Endothelial cell of umbilical vein (primary cell): ENCODE results near the gene TOR1AIP1. TPM values are rescaled to one million over a fixed set of nuclear protein-coding genes. Genes with fewer than 3 reads are reported as not detected.

ENCODE experiments used
- BruUV-seq: library from RNA; stranded (reverse); fragments of 400-500 nt; replicated peaks from 2 replicates; lab custom pipeline; 2021; lab: Mats Ljungman, UMichigan
- CTCF ChIA-PET: fragments of 300-600, 350-600 bp; sonication (Branson Sonifier 250); formaldehyde crosslinking; loops from one replicate; lab custom pipeline; 2021; ENCODE audit warnings: antibody characterized with exemption, inconsistent platforms; lab: Charles Lee
- POLR2A ChIA-PET: fragments of 300-600, 350-600 bp; sonication (Branson Sonifier 250); formaldehyde crosslinking; loops from one replicate; lab custom pipeline; 2021; ENCODE audit warnings: antibody characterized with exemption, inconsistent platforms; lab: Charles Lee
- DNase-seq: peaks from one replicate; pipeline ENCODE4 v3.0.0-alpha.2; 2011; ENCODE audit warnings: low read depth, low spot score
- FAIRE-seq: peaks from 2 replicates; lab custom pipeline; 2011; peaks lifted over from hg19 to GRCh38; lab: Jason Lieb, UNC
- H2AFZ ChIP-seq: 2 replicates; pipeline ENCODE4 v1.6.0; 2012; ENCODE audit warnings: low read depth, low read length, control low read depth, inconsistent platforms
- H3K27ac ChIP-seq: 2 replicates; pipeline ENCODE4 v1.5.1; 2011; ENCODE audit warnings: low read depth, mild to moderate bottlenecking, control low read depth, low read length, moderate library complexity; ENCODE audit not compliant: insufficient read depth
- H3K27me3 ChIP-seq, 2 experiments: 2 replicates each; pipeline versions ENCODE4 v1.6.0 to v1.6.1; 2011; ENCODE audit warnings: low read length in 2 of 2, mixed read lengths in 1 of 2; ENCODE audit not compliant: control insufficient read depth in 2 of 2, insufficient read depth in 2 of 2
- H3K36me3 ChIP-seq, 2 experiments: 2 replicates in 1 of 2; 3 replicates in 1 of 2; pipeline ENCODE4 v1.5.1; 2011; ENCODE audit warnings: low read length in 2 of 2, mild to moderate bottlenecking in 1 of 2, moderate library complexity in 1 of 2; ENCODE audit not compliant: control insufficient read depth in 2 of 2, insufficient read depth in 2 of 2; ENCODE audit errors: extremely low read depth in 1 of 2
- H3K4me1 ChIP-seq: 3 replicates; pipeline ENCODE4 v1.5.1; 2011; ENCODE audit warnings: mild to moderate bottlenecking, low read length; ENCODE audit not compliant: control insufficient read depth, insufficient read depth; ENCODE audit errors: extremely low read depth
- H3K4me2 ChIP-seq: 2 replicates; pipeline ENCODE4 v1.6.1; 2011; ENCODE audit warnings: low read length, control low read depth, mixed read lengths; ENCODE audit not compliant: insufficient read depth
- H3K4me3 ChIP-seq, 3 experiments: fragments of 200-600 bp in 1 of 3; sonication (generic), shearing (Covaris generic) in 1 of 3; replicated peaks in 1 of 3; 2 replicates each; pipeline ENCODE4 v1.5.1; 2011 to 2016; ENCODE audit warnings: control low read depth in 3 of 3, low read length in 3 of 3, mild to moderate bottlenecking in 2 of 3, inconsistent platforms in 1 of 3, low read depth in 1 of 3, moderate library complexity in 1 of 3; ENCODE audit not compliant: insufficient read depth in 1 of 3
- H3K79me2 ChIP-seq: 2 replicates; pipeline ENCODE4 v1.6.0; 2012; ENCODE audit warnings: low read length, inconsistent platforms; ENCODE audit not compliant: control insufficient read depth, insufficient read depth
- H3K9ac ChIP-seq: replicated peaks from 2 replicates; pipeline ENCODE3; 2011; ENCODE audit warnings: low read length, control low read depth; ENCODE audit not compliant: insufficient read depth; ENCODE audit errors: extremely low read depth
- H3K9me1 ChIP-seq: replicated peaks from 3 replicates; pipeline ENCODE4 v1.6.0; 2011; ENCODE audit warnings: mild to moderate bottlenecking, low read length; ENCODE audit not compliant: control insufficient read depth, insufficient read depth; ENCODE audit errors: extremely low read depth
- H3K9me3 ChIP-seq: replicated peaks from 2 replicates; pipeline ENCODE4 v1.5.1; 2012; ENCODE audit warnings: low read length, inconsistent platforms; ENCODE audit not compliant: control insufficient read depth, insufficient read depth
- H4K20me1 ChIP-seq: replicated peaks from 2 replicates; pipeline ENCODE3; 2011; ENCODE audit warnings: mild to moderate bottlenecking, low read length; ENCODE audit not compliant: control insufficient read depth, insufficient read depth; ENCODE audit errors: extremely low read depth
- EZH2 ChIP-seq: IDR thresholded peaks from 2 replicates; pipeline ENCODE4 v1.6.1; 2012; ENCODE audit warnings: borderline replicate concordance, low read depth, mild to moderate bottlenecking, moderate library complexity, low read length, inconsistent platforms; ENCODE audit not compliant: severe bottlenecking
- FOS ChIP-seq: IDR thresholded peaks from 2 replicates; pipeline ENCODE4 v1.6.1; 2011; ENCODE audit warnings: mild to moderate bottlenecking, low read length, moderate library complexity, borderline replicate concordance; ENCODE audit not compliant: insufficient read depth
- GATA2 ChIP-seq: IDR thresholded peaks from 2 replicates; pipeline ENCODE4 v1.7.0; 2011; ENCODE audit warnings: low read depth, mild to moderate bottlenecking, moderate library complexity, mixed read lengths, low read length; ENCODE audit not compliant: insufficient read length, insufficient read depth
- JUN ChIP-seq: IDR thresholded peaks from 2 replicates; pipeline ENCODE4 v1.6.1; 2011; ENCODE audit warnings: borderline replicate concordance, low read depth; ENCODE audit not compliant: insufficient read length, insufficient read depth
- MYC ChIP-seq: IDR thresholded peaks from one replicate; pipeline ENCODE4 v1.6.1; 2011; ENCODE audit warnings: mild to moderate bottlenecking, low read depth, low read length
- dilution Hi-C: fragments of 300-500 bp; cut with MboI; formaldehyde crosslinking; loops from one replicate; pipeline ENCODE4 v1.15.0; 2019; ENCODE audit warnings: low sequenced_read_pairs; ENCODE audit not compliant: extremely low pct_ligation_motif_present
- intact Hi-C: fragments of 100-400 bp; cut with micrococcal nuclease; formaldehyde crosslinking; loops from one replicate; pipeline ENCODE4 v1.10.0; 2022
- polyA plus RNA-seq, 4 experiments: library from polyadenylated mRNA; depleted of rRNA in 3 of 4; stranded (reverse) in 3 of 4; unstranded in 1 of 4; fragments of >200 nt; gene quantifications; 2 replicates each; pipeline versions ENCODE4 v1.2.1 to v1.2.3, GENCODE V29; 2011 to 2012; ENCODE audit warnings: missing spikeins in 1 of 4
- total RNA-seq: library from RNA; stranded (reverse); gene quantifications from 2 replicates; pipeline ENCODE4 v1.2.3, GENCODE V29; 2021
- TF ChIP-seq, protein P1 (sequence below): IDR thresholded peaks from 2 replicates; pipeline ENCODE4 v1.6.1; 2011; ENCODE audit not compliant: insufficient read depth, insufficient read length
- TF ChIP-seq, protein P2 (sequence below), 2 donors: IDR thresholded peaks; 1 replicate in 1 of 2; 2 replicates in 1 of 2; pipeline ENCODE4 v1.5.1; 2011; ENCODE audit warnings: low read length in 2 of 2, mild to moderate bottlenecking in 2 of 2, moderate library complexity in 2 of 2, control low read depth in 1 of 2, inconsistent platforms in 1 of 2, low read depth in 1 of 2; ENCODE audit not compliant: insufficient read depth in 1 of 2; ENCODE audit errors: extremely low read depth in 1 of 2

TOR1AIP1 gene
- total and polyA plus RNA-seq, 2 donors (not counting 3 experiments of a cell fraction or from before 2014, with no cell fraction given) = 12.0 to 28.8 TPM

DNA sequence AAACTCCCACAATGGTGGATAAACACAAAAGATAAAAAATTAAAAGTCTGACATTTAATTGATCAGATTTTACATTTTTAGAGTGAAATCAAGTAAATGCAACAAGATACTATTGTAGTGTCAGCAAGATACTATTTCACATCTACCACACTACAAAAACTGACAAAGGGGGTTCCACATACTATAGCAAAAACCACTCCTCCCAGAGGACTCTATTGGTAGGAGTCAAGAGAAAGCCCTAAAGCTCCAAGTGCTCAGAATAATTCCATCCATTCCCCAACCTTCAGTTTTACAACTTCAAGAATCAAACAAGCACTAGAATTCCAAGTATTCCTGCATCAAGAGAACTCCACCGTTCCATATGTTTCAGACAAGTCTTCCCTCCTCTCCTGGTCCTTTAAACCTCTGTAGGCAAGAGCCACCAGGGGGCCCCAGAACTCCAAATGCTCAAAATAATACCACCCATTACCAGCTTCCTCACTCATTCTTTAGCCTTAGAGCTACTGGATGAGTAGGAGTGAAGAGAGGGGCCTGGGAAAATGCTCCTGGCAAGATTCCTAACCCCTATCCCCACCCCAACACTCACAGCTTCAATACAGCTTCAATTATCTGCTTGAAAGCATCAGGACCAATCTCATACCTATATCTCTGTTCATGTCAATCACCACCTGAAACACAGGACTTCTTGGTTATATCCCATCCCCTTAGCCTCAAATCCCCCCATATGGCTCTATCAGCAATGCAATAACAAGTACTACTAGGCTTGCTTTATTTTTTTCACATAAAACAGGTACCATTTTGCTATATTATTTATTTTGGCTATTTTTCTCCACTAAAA lies 14.4 kb upstream of the TOR1AIP1 start:
- POLR2A ChIA-PET = no interaction called here
- FAIRE-seq (peak; percentile 64), DNase-seq (peak; percentile 68)
- Histone ChIP-seq H3K4me1 (no peaks in the 10 kb centered on the region), H3K79me2 (peaks cover 56% of the 10 kb centered on the region), H3K27ac (no peak overlapping the region), H2AFZ (no peak overlapping the region), H3K27me3 (no peaks in the 10 kb centered on the region), H3K36me3 (peaks cover 16 to 24% of the 10 kb centered on the region in 2 experiments), H3K9me3 (no peaks in the 10 kb centered on the region), H3K4me3 (no peak overlapping the region), H4K20me1 (peaks cover 3% of the 10 kb centered on the region), H3K9me1 (no peaks in the 10 kb centered on the region), H3K9ac (no peak overlapping the region), H3K4me2 (no peak overlapping the region)
- intact Hi-C loops = loop anchor here (1.0 to 2.0 kb wide), 3 partner anchors 161 to 311 kb away; no protein-coding TSS in a partner anchor
- dilution Hi-C loops = no loop called here
- BruUV-seq = no TSS peak
- CTCF ChIA-PET = interaction anchor here (0.6 to 8.6 kb wide), 21 partner anchors 8 to 607 kb away, joined by 3 to 177 read pairs (median 4); partner anchors contain the start of genes CEP350, QSOX1 and TOR1AIP1
- TF ChIP-seq, protein P1, sequence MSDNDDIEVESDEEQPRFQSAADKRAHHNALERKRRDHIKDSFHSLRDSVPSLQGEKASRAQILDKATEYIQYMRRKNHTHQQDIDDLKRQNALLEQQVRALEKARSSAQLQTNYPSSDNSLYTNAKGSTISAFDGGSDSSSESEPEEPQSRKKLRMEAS = no peak
- TF ChIP-seq MYC (no peak), FOS (no peak), GATA2 (no peak), JUN (no peak), EZH2 (no peak)
- TF ChIP-seq, protein P2, sequence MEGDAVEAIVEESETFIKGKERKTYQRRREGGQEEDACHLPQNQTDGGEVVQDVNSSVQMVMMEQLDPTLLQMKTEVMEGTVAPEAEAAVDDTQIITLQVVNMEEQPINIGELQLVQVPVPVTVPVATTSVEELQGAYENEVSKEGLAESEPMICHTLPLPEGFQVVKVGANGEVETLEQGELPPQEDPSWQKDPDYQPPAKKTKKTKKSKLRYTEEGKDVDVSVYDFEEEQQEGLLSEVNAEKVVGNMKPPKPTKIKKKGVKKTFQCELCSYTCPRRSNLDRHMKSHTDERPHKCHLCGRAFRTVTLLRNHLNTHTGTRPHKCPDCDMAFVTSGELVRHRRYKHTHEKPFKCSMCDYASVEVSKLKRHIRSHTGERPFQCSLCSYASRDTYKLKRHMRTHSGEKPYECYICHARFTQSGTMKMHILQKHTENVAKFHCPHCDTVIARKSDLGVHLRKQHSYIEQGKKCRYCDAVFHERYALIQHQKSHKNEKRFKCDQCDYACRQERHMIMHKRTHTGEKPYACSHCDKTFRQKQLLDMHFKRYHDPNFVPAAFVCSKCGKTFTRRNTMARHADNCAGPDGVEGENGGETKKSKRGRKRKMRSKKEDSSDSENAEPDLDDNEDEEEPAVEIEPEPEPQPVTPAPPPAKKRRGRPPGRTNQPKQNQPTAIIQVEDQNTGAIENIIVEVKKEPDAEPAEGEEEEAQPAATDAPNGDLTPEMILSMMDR (IDR thresholded peaks at IDR 0.05; ENCODE audit: extremely low read depth in 1 of 2, insufficient read depth in 1 of 2, low read depth in 1 of 2, low read length in 2 of 2) = peak; percentile 79 to 80
